A673 (cell line): Measurements from ENCODE around the gene ARF6.

ENCODE experiments used
- CTCF ChIP-seq: fragments of 300-800, 200-600 bp; sonication (generic); conservative IDR thresholded peaks from 2 replicates; pipeline ENCODE4 v1.5.1; 2017; ENCODE audit warnings: low read depth, mild to moderate bottlenecking, antibody characterized with exemption, low read length, moderate library complexity, mixed read lengths
- EZH2 ChIP-seq: fragments of 200-600 bp; sonication (generic); IDR thresholded peaks from 2 replicates; pipeline ENCODE4 v1.6.1; 2017; ENCODE audit warnings: borderline replicate concordance, low read depth, mild to moderate bottlenecking, mixed read lengths, antibody characterized with exemption, low read length; ENCODE audit not compliant: poor library complexity, severe bottlenecking

- TF ChIP-seq EZH2: no peak
- no peak for TF ChIP-seq CTCF
Measured at GRCh38 chr14:49934646-49935045, 41.8 kb downstream of the ARF6 start.
